ENCODE results near the gene PRKN.

Gene PRKN

GRCh38 chr6:162713974-162714780 is 13.4 kb downstream of the PRKN start:
- TF ChIP-seq CTCF (IDR thresholded peaks at IDR 0.05; ENCODE audit: poor library complexity, severe bottlenecking) = no peak
- no peak for DNase-seq (ENCODE audit: low spot score)
- H3K9me3 ChIP-seq (ENCODE audit: severe bottlenecking) = no peaks in the 10 kb centered on the region
- no peak overlapping the region for H3K4me3 ChIP-seq (ENCODE audit: severe bottlenecking)
- H3K27ac ChIP-seq (ENCODE audit: poor library complexity, severe bottlenecking) = no peak overlapping the region
- ATAC-seq (ENCODE audit: low read depth) = no peak
- H3K36me3 ChIP-seq (ENCODE audit: low read depth) = no peaks in the 10 kb centered on the region
- no peaks in the 10 kb centered on the region for H3K4me1 ChIP-seq (ENCODE audit: insufficient read depth, poor library complexity, severe bottlenecking)
- no peaks in the 10 kb centered on the region for H3K27me3 ChIP-seq (ENCODE audit: insufficient read depth, poor library complexity, severe bottlenecking)

GRCh38 chr6:162712694-162713093 is 14.9 kb downstream of the PRKN start:
- H3K27ac ChIP-seq (ENCODE audit: poor library complexity, severe bottlenecking) = no peak overlapping the region

GRCh38 chr6:162711376-162711775 is 16.2 kb downstream of the PRKN start:
- H3K27ac ChIP-seq (ENCODE audit: poor library complexity, severe bottlenecking) = no peak overlapping the region
- ATAC-seq (ENCODE audit: low read depth) (no peak), DNase-seq (ENCODE audit: low spot score) (no peak)
- no peaks in the 10 kb centered on the region for H3K9me3 ChIP-seq (ENCODE audit: severe bottlenecking)
- no peaks in the 10 kb centered on the region for H3K4me1 ChIP-seq (ENCODE audit: insufficient read depth, poor library complexity, severe bottlenecking)
- no peak overlapping the region for H3K4me3 ChIP-seq (ENCODE audit: severe bottlenecking)
- TF ChIP-seq CTCF (IDR thresholded peaks at IDR 0.05; ENCODE audit: poor library complexity, severe bottlenecking) = no peak
- no peaks in the 10 kb centered on the region for H3K27me3 ChIP-seq (ENCODE audit: insufficient read depth, poor library complexity, severe bottlenecking)
- H3K36me3 ChIP-seq (ENCODE audit: low read depth) = no peaks in the 10 kb centered on the region

More at GRCh38 chr6:162712694-162713093, 14.9 kb downstream of the PRKN start:
- Histone ChIP-seq H3K36me3 (ENCODE audit: low read depth) (no peaks in the 10 kb centered on the region), H3K27me3 (ENCODE audit: insufficient read depth, poor library complexity, severe bottlenecking) (no peaks in the 10 kb centered on the region), H3K9me3 (ENCODE audit: severe bottlenecking) (no peaks in the 10 kb centered on the region), H3K4me1 (ENCODE audit: insufficient read depth, poor library complexity, severe bottlenecking) (no peaks in the 10 kb centered on the region), H3K4me3 (ENCODE audit: severe bottlenecking) (no peak overlapping the region)
- DNase-seq (ENCODE audit: low spot score) = no peak
- no peak for ATAC-seq (ENCODE audit: low read depth)
- no peak for TF ChIP-seq CTCF (IDR thresholded peaks at IDR 0.05; ENCODE audit: poor library complexity, severe bottlenecking)

- H3K4me3 ChIP-seq (ENCODE audit: severe bottlenecking) = no peak overlapping the region
- no peaks in the 10 kb centered on the region for H3K36me3 ChIP-seq (ENCODE audit: low read depth)
- H3K9me3 ChIP-seq (ENCODE audit: severe bottlenecking) = no peaks in the 10 kb centered on the region
- ATAC-seq (ENCODE audit: low read depth) (no peak), DNase-seq (ENCODE audit: low spot score) (no peak)
- no peaks in the 10 kb centered on the region for H3K27me3 ChIP-seq (ENCODE audit: insufficient read depth, poor library complexity, severe bottlenecking)
- no peak overlapping the region for H3K27ac ChIP-seq (ENCODE audit: poor library complexity, severe bottlenecking)
- H3K4me1 ChIP-seq (ENCODE audit: insufficient read depth, poor library complexity, severe bottlenecking) = no peaks in the 10 kb centered on the region
- TF ChIP-seq CTCF (IDR thresholded peaks at IDR 0.05; ENCODE audit: poor library complexity, severe bottlenecking) = no peak
These were observed 16.6 kb downstream of the PRKN start for GRCh38 chr6:162710936-162711335.

- DNase-seq (ENCODE audit: low spot score) (no peak), ATAC-seq (ENCODE audit: low read depth) (no peak)
- TF ChIP-seq CTCF (IDR thresholded peaks at IDR 0.05; ENCODE audit: poor library complexity, severe bottlenecking) = no peak
- no peaks in the 10 kb centered on the region for H3K4me1 ChIP-seq (ENCODE audit: insufficient read depth, poor library complexity, severe bottlenecking)
- H3K27me3 ChIP-seq (ENCODE audit: insufficient read depth, poor library complexity, severe bottlenecking) = no peaks in the 10 kb centered on the region
- H3K9me3 ChIP-seq (ENCODE audit: severe bottlenecking) = no peaks in the 10 kb centered on the region
- H3K27ac ChIP-seq (ENCODE audit: poor library complexity, severe bottlenecking) = no peak overlapping the region
- no peak overlapping the region for H3K4me3 ChIP-seq (ENCODE audit: severe bottlenecking)
- no peaks in the 10 kb centered on the region for H3K36me3 ChIP-seq (ENCODE audit: low read depth)
These were observed 17.1 kb downstream of the PRKN start for GRCh38 chr6:162710419-162710818.
